Stimulated activated CD4-positive, alpha-beta T cell treated with anti-CD3 and anti-CD28 coated beads, TNF-alpha, amount 100 ng/mL, for 48 hours (primary cell): ENCODE data around the gene TUBB6.

ENCODE experiments used
- DNase-seq, 3 donors: peaks; one replicate each; pipeline ENCODE4 v3.0.0-alpha.2; 2020; ENCODE audit warnings: low read depth in 3 of 3

The TUBB6 gene

GRCh38 chr18:12338382-12338781 is 30.3 kb downstream of the TUBB6 start:
- no peak for DNase-seq

GRCh38 chr18:12340945-12341660 is 33.1 kb downstream of the TUBB6 start:
- DNase-seq: no peak

GRCh38 chr18:12342661-12343060 is 34.6 kb downstream of the TUBB6 start:
- DNase-seq: no peak

- DNase-seq: no peak
Measured at GRCh38 chr18:12345491-12346239, 37.6 kb downstream of the TUBB6 start.

- no peak for DNase-seq
Measured at GRCh38 chr18:12346240-12346565, 38.2 kb downstream of the TUBB6 start.

DNA sequence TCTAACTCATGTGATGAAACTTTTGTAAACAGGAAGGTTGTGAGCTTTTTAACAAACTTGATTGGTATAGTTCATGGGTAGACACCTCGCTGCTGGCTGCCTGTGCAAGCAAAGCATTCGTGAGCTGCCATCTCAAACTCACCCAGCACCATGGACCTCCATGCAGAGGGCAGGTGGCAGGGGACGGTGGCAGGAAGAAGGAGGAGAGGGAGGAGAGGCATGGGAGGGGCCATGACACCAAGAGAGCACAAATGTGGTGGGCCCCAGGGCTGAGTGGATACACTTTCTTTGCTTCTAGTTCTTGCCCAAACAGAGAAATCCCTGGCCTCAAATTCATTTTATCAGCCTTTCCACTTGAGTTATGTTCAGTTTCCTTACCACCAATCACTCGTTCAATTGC is 39.9 kb downstream of the TUBB6 start:
- DNase-seq: no peak

GRCh38 chr18:12352188-12352587 is 44.1 kb downstream of the TUBB6 start:
- no peak for DNase-seq

- DNase-seq: no peak
Measured at GRCh38 chr18:12359515-12359927, 51.5 kb downstream of the TUBB6 start.

GRCh38 chr18:12361770-12362378 is 53.8 kb downstream of the TUBB6 start:
- DNase-seq: no peak

- no peak for DNase-seq
Measured at GRCh38 chr18:12362473-12363174, 54.6 kb downstream of the TUBB6 start.

- DNase-seq: no peak
Measured at GRCh38 chr18:12366379-12366778, 58.3 kb downstream of the TUBB6 start.

GRCh38 chr18:12366784-12367183 is 58.7 kb downstream of the TUBB6 start:
- no peak for DNase-seq

- no peak for DNase-seq
Measured at GRCh38 chr18:12369211-12369610, 61.2 kb downstream of the TUBB6 start.

DNA sequence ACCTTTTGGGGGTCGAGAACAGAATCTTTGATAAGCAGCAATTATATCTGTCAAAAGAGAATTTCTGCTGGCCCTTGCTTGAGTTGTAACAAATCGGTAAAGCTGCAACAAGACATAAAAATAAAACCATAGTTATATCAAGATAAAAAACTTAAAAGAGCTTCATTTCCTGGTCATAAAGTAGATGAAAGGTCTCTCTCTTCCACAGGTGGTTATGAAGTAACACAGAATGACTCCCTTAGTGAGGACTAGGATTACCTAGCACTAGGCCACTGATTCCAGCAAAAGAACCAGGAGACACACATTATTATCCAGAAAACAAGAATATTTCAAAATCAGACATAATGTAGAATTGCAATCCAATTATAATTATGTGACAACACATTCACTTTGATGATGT is 63.5 kb downstream of the TUBB6 start:
- DNase-seq: no peak

GRCh38 chr18:12372406-12372805 is 64.4 kb downstream of the TUBB6 start:
- DNase-seq: no peak

GRCh38 chr18:12373116-12373770 is 65.2 kb downstream of the TUBB6 start:
- no peak for DNase-seq

GRCh38 chr18:12373771-12374116 is 65.7 kb downstream of the TUBB6 start:
- DNase-seq: no peak

GRCh38 chr18:12374401-12374800 is 66.4 kb downstream of the TUBB6 start:
- DNase-seq: no peak
